HG03097 (cell line): ENCODE measurements around the gene FEN1.
A peak's percentile ranks its signal among the peaks of the same experiment; 100 is the strongest.

Source experiments
- ATAC-seq: cut with Tn5 transposase; IDR thresholded peaks from one replicate; pipeline ENCODE4 v1.9.1; 2021; ENCODE audit not compliant: unreplicated experiment, low FRiP score

FEN1 gene, protein sequence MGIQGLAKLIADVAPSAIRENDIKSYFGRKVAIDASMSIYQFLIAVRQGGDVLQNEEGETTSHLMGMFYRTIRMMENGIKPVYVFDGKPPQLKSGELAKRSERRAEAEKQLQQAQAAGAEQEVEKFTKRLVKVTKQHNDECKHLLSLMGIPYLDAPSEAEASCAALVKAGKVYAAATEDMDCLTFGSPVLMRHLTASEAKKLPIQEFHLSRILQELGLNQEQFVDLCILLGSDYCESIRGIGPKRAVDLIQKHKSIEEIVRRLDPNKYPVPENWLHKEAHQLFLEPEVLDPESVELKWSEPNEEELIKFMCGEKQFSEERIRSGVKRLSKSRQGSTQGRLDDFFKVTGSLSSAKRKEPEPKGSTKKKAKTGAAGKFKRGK

GRCh38 chr11:61792310-61793082 lies at the start of gene FEN1, which contains the start of gene TMEM258:
Gene FEN1 (plus strand): TSS chr11:61792911. CDS start chr11:61795362, 2,451 bp downstream.
Gene TMEM258 (minus strand): TSS chr11:61792599. CDS start chr11:61792558, 41 bp downstream.
- ATAC-seq = peak; percentile 75

DNA sequence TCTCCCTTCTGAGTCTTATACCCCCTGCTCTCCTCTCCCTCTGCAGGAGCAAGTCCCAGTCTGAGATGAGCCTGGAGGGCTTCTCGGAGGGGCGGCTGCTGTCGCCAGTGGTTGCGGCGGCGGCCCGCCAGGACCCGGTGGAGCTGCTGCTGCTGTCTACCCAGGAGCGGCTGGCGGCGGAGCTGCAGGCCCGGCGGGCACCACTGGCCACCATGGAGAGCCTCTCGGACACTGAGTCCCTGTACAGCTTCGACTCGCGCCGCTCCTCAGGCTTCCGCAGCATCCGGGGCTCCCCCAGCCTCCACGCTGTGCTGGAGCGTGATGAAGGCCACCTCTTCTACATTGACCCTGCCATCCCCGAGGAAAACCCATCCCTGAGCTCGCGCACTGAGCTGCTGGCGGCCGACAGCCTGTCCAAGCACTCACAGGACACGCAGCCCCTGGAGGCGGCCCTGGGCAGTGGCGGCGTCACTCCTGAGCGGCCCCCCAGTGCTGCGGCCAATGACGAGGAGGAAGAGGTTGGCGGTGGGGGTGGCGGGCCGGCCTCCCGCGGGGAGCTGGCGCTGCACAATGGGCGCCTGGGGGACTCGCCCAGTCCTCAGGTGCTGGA lies 49.1 kb upstream of the FEN1 start:
- no peak for ATAC-seq

- no peak for ATAC-seq
Observed at GRCh38 chr11:61744181-61744580, 48.5 kb upstream of the FEN1 start.

DNA sequence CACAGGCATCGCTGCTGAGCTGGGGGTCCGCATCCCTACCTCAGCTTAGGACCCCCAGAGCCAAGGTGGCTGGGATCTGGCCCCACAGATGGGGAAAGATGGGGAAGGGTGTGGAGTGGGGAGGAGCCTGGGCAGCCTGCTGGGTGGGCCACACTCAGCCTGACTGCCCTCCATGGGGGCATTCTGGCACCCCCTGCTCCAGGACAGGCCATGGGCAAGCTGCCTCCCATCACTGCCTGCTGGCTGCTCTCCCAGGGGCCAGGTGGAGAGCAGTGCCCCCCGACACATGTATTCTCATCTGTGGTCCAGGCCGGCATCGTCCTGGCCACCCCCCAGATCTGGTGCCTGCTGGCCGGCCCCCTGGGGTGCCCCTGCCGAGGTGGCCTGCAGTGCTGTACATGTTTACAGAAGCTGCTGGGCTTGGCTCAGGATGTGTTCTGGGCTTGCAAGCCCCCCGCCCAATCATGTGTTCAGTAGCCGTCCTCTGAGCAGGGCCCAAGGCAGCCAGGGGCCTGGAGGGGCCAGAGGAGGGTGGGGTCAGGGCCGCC lies 48.0 kb upstream of the FEN1 start:
- no peak for ATAC-seq

- no peak for ATAC-seq
Observed at GRCh38 chr11:61745781-61746441, 46.8 kb upstream of the FEN1 start.

DNA sequence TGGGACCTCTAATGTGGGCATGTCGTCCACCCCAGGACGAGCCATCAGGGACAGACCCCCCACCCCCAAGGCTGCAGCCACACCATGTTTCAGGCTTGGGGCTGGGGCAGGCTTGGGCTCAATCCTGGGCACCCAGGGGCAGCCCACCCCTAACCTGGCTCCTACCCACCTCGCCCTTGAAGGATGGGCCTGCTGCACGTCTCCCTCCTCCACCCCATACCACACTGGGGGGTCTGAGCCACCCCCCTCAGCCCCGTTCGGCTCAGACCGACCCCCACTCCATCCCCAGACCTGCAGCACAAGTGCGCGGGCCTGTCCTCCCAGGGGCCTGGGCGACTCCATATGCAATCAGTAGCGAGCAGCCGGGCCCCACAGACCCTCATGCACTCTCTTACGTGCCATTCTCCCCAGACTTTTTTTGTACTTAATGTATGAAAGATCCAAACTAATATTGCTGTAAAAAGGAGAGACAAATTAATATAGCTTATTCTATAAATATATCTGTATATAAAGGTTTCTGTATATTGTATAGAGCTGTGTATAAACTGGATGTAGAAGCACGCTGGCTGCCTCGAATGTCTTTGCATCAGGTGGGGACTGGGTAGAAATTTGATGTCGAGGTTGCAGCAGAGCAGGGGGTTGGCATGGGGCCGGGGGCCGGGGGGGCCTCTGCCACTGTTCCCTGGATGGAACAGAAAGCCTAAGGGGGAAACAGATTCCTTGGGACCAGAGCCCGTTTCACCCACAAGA lies 46.1 kb upstream of the FEN1 start:
- no peak for ATAC-seq

DNA sequence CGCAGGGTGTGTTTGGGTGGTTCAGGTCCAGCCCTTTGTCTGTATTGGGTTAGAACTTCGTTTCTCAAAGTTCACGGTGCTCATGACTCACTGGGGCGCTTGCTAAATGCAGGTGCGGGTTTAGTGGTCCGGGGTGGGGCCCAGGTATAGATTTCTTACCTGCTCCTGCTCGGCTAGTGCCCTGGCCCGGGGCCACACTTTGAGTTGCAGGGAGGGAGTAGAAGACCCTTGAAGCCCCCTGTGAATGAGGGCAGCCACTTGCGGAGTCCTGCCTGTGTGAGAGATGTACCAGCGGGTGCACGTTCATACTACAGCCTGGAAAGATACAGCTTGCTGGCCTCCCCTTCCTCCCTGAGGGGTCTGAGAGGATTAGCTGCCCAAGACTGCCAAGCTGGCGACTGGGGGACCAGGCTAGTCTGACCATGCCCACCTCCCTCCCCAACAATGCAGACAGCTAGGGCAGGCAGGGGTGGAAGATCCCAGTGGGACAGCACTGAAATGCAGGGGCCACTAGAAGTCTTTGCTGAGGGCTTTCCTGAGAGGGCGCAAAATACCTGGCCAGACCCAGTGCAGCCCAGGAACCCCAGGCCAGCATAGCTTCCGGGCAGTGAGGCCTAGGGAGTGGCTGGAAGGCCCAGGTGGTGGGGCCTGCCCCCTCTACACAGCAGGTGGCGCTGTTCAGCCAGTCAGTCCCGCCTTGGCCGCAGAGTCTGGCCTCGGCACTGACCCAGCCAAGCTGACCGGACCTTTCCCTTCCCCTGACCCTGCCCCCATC lies 45.3 kb upstream of the FEN1 start:
- ATAC-seq = no peak

GRCh38 chr11:61747967-61748285 lies 44.8 kb upstream of the FEN1 start:
- ATAC-seq = no peak

GRCh38 chr11:61749591-61750217 lies 43.0 kb upstream of the FEN1 start:
- ATAC-seq = no peak

DNA sequence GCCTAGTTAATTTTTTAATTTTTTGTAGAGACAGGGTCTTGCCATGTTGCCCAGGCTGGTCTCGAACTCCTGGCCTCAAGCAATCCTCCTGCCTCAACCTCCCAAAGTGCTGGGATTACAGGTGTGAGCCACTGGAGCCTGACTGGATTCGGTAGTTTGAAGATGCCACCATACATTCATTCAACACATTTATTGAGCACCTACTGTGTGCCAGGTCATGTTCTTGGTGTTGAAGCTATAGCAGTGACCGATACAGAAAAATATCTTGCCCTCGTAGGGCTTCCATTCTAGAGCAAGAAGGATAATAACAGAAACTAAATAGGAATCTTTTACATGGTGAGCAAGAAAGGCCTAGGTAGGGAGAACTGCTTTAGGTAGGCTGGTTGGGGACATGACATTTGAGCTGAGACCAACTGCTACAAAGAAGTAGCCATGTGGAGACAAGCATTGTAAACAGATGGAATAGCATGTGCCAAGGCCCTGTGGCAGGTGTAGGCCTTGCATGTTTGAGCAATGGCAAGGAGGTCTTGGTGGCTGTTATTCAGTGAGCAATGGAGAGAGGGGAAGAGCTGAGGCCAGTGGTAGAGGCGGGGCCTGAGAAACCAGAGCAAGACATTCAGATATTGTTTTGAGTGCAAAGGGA lies 42.0 kb upstream of the FEN1 start:
- ATAC-seq = no peak

GRCh38 chr11:61751384-61751783 lies 41.3 kb upstream of the FEN1 start:
- ATAC-seq = no peak

DNA sequence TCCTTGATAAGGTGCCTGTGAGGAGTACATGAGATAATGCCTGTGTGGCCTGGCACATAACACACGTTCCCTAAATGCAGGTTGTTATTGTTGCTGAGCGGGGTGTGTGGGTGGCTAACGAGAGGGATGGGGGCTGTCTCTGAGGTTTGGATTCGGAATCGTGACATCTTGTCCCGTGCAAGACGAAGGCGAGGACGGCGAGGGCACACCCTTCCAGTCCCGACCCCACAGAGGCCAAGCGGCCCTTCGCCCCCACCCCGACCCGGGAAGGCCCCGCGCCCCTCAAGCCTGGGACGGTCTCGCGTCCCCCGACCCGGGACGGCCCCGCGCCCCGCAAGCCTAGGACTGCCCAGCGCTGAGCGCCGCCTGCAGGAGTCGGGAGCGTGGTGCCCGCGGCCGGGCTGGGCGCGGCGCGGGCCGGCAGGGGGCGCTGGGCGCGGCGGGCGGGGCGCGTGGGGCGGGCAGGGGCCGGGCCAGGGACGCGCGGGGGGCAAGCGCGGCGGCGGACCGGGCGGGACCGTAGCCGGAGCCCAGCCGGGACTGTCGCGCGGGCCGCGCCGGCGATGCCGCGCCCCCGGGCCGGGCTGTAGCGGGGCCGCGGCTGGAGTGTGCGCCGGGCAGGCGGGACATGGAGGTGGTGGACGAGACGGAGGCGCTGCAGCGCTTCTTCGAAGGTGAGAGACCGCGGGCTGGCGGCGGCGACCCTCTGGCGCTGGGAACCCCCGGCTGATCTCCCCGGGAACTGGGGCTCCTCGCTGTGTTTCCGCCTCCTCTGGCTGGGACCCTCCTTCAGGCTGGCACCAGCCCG lies 40.4 kb upstream of the FEN1 start, which contains the start of gene MYRF:
Gene MYRF (plus strand): TSS at position 520 of the 808 bp plus-strand sequence. CDS start 109 bp downstream, at position 629.
- no peak for ATAC-seq

- no peak for ATAC-seq
Observed at GRCh38 chr11:61752925-61753521, 39.7 kb upstream of the FEN1 start.

DNA sequence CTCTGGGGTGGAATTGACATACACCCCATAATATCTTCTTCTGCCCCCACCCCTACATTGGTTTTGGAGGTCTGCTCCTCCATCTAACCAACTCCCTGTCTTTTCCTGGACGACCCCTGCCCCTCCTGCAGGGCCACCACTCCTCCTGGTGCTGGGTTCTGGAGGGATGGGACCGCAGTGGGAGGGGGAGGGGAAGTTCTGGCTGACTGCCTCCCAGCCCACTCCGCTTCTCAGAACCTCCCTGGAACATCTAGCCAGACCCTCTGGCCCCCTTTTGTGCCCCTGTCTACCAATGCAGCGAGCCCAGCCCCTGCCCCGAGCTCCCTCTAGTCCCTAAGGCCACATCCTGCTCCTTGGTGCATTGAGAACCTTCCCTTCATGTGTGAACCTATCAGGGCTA lies 39.0 kb upstream of the FEN1 start:
- no peak for ATAC-seq

DNA sequence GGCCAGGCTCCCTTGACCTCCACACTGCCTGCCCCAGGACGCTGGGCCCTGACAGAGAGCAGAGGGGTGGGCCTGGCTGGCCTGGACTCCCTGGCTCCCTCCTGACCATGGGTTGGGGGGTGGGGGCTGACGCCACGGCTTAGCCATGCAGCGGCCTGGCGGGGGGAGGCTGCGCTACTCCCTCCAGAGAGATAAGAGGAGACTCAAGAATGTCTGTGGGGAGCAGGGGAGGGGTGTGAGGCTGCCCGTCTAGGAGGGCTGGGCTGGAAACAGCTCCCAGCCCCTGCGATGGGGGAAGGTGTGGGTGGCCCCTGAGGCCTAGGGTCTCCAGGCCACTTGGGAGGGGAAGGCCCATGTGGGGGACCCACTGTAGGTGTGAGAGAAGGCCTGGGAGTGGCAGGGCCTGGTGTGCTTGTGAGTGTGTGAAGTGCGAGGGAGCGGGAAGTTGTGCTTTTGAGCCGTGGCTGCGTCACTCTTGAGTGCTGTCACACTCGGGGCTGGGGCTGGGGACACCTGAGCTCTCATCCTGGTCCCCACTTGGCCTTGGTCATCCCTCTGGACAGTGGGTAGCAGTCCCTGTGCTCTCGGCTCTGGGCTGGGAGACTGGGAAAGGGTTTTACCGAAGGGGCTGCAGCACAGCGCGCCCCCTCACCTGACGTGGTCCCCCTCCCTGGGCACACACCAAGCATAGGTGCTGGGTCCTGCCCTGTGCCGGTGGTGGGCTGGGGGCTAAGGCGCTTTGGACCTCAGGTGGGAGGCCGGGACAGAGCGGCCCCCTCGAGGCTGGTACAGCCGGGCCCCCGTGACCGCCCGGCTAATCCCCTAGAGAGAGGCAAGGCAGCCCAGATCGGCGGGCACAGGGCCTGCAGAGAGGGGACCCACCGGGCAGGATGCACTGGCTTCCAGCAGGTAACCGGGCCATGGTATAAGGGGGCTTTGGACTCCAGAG lies 37.9 kb upstream of the FEN1 start:
- no peak for ATAC-seq

DNA sequence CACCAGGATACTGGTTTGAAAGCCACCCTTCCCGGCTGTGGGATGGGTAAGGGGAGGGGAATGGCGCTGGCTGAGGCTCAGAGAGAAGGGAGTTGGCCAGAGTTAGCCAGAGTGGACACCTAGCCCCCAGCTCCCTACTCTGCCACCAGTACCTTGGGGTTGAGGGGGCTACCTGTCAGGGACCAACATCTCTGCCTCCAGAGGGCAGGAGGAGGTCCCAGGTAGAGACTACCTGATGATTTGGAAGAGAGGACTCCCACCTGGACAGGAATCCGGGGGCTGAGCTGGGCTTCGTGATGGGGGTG lies 36.6 kb upstream of the FEN1 start:
- ATAC-seq = no peak
